Left ventricle myocardium inferior (tissue), 1 donor: Measurements from ENCODE around the gene ADCY5. TPM values are rescaled to one million over a fixed set of nuclear protein-coding genes. Genes with fewer than 3 reads are reported as not detected.

Experiments
- DNase-seq: peaks from one replicate; pipeline ENCODE4 v3.0.0-alpha.2; 2020
- H3K27ac ChIP-seq: fragments of 200-600 bp; replicated peaks from 2 replicates; pipeline ENCODE4 v1.8.0; 2021
- H3K27me3 ChIP-seq: fragments of 200-600 bp; 2 replicates; pipeline ENCODE4 v1.8.0; 2021; ENCODE audit warnings: low read depth
- H3K36me3 ChIP-seq: fragments of 200-600 bp; 2 replicates; pipeline ENCODE4 v1.8.0; 2021
- H3K4me1 ChIP-seq: fragments of 200-600 bp; 2 replicates; pipeline ENCODE4 v1.8.0; 2021
- H3K4me3 ChIP-seq: fragments of 200-600 bp; 2 replicates; pipeline ENCODE4 v1.8.0; 2021; ENCODE audit warnings: mild to moderate bottlenecking, moderate library complexity
- H3K9me3 ChIP-seq: fragments of 200-600 bp; replicated peaks from 2 replicates; pipeline ENCODE4 v1.8.0; 2021
- intact Hi-C: fragments of 100-400 bp; cut with micrococcal nuclease; formaldehyde crosslinking; loops from one replicate; pipeline ENCODE4 v1.11.0; 2022
- total RNA-seq: library from RNA; stranded (reverse); fragmentation: NEBNext Ultra II Directional; extraction: Animal tissue kit (Norgen Biotek cat#: 25700); gene quantifications from one replicate; pipeline ENCODE4 v1.2.1, GENCODE V29; 2021
- TF ChIP-seq, protein P1 (sequence below): fragments of 200-600 bp; IDR thresholded peaks from 2 replicates; pipeline ENCODE4 v1.8.0; 2021; ENCODE audit warnings: antibody characterized with exemption, mild to moderate bottlenecking, borderline replicate concordance
- donor health status: DM: no; HTN: yes; CAD: no; lungs with severe emphysema.

ADCY5 gene
- total RNA-seq, 1 donor from 2014 or later, result 249 TPM

DNA sequence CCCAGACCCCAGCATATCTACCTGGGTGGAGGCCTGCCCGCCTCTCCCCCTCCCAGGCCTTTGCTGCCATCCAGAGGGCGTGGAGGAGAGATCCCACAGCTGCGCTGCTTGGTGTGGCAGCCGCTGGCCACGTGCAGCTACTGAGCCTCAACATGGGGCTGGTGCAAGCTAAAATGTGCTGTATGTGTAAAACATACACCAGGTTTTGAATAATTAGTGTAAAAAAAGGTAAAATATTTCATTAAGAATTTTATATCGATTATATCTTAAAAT is 151.3 kb downstream of the ADCY5 start:
- Histone ChIP-seq H3K27me3 (no peaks in the 10 kb centered on the region), H3K27ac (peak overlapping the region; percentile 38), H3K9me3 (no peaks in the 10 kb centered on the region), H3K36me3 (peaks cover 70% of the 10 kb centered on the region), H3K4me1 (peaks cover 21% of the 10 kb centered on the region), H3K4me3 (no peak overlapping the region)
- intact Hi-C loops, result no loop called here
- DNase-seq, result no peak
- TF ChIP-seq, protein P1, sequence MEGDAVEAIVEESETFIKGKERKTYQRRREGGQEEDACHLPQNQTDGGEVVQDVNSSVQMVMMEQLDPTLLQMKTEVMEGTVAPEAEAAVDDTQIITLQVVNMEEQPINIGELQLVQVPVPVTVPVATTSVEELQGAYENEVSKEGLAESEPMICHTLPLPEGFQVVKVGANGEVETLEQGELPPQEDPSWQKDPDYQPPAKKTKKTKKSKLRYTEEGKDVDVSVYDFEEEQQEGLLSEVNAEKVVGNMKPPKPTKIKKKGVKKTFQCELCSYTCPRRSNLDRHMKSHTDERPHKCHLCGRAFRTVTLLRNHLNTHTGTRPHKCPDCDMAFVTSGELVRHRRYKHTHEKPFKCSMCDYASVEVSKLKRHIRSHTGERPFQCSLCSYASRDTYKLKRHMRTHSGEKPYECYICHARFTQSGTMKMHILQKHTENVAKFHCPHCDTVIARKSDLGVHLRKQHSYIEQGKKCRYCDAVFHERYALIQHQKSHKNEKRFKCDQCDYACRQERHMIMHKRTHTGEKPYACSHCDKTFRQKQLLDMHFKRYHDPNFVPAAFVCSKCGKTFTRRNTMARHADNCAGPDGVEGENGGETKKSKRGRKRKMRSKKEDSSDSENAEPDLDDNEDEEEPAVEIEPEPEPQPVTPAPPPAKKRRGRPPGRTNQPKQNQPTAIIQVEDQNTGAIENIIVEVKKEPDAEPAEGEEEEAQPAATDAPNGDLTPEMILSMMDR, result no peak

DNA sequence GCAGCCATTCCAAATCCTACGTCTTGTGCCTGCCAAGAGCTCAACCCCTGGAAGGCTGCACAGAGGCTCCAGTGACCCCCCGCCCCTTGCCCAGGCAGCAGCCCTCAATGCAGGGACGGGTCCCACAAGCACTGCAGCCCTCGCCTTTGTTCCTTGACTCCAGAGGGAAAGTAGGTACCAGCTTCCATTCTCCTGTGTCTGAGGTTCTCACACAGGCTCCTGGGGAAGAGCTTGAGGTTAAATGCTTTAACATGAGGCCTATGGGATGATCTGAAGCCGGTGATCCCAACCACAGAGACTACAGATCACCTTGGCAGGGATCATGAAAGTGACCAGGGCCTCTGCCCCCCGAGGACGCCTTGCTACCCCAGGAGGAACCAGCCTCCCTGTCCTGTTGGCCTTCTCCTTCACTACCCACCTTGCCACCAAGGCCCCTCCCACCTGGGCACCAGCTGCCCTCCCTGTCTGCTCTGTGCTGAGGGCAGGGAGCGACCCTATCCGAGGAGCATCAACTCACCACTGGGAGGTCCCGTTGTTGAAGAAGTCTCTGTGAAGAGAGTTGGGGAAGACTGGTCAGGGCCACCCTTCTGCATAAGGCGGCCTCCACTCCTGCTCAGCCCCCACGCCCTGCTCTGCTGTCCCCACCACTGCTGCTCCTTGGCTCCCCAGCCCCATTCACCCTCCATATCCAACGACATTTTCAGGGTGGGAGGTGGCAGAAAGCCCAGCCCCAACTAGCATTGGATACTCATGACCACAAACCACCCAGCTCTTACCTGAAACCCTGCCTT is 151.9 kb downstream of the ADCY5 start:
- intact Hi-C loops, result no loop called here

DNA sequence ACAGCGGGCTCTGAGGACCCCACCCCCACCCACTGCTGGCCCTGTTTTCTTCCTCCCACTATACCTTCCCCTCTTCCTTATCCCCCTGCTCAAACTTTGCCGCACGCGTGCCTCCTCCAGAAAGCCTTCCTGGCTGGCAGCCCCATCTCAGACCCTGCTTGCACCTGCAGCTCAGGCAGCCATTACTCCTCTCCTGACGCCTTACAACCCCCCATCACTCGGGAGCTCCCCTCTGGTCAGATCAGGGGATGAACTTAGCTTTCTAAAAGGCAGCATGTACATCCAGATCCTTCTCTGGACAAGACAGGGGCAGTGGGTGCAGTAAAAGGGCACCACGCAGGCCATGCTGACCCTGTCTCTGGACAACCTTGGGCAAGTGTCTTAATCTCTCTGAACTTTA is 152.6 kb downstream of the ADCY5 start:
- no peak for DNase-seq
- TF ChIP-seq, protein P1, result no peak
- Histone ChIP-seq H3K27me3 (no peaks in the 10 kb centered on the region), H3K4me3 (no peak overlapping the region), H3K4me1 (peaks cover 19% of the 10 kb centered on the region), H3K9me3 (no peaks in the 10 kb centered on the region), H3K36me3 (peaks cover 67% of the 10 kb centered on the region), H3K27ac (no peak overlapping the region)
- intact Hi-C loops, result no loop called here

More for the DNA sequence above, 151.9 kb downstream of the ADCY5 start:
- H3K27ac ChIP-seq, result peak overlapping the region; percentile 38
- peaks cover 66% of the 10 kb centered on the region for H3K36me3 ChIP-seq
- TF ChIP-seq, protein P1, result no peak
- H3K9me3 ChIP-seq, result no peaks in the 10 kb centered on the region
- H3K4me3 ChIP-seq, result no peak overlapping the region
- H3K4me1 ChIP-seq, result peaks cover 19% of the 10 kb centered on the region
- no peak for DNase-seq
- no peaks in the 10 kb centered on the region for H3K27me3 ChIP-seq

- peaks cover 67% of the 10 kb centered on the region for H3K36me3 ChIP-seq
These were observed 153.0 kb downstream of the ADCY5 start for GRCh38 chr3:123295901-123296250.

GRCh38 chr3:123295171-123295900 is 153.6 kb downstream of the ADCY5 start:
- intact Hi-C loops, result no loop called here
- no peak overlapping the region for H3K4me3 ChIP-seq
- H3K36me3 ChIP-seq, result peaks cover 67% of the 10 kb centered on the region
- H3K9me3 ChIP-seq, result no peaks in the 10 kb centered on the region
- no peak for DNase-seq
- H3K4me1 ChIP-seq, result peaks cover 28% of the 10 kb centered on the region
- H3K27me3 ChIP-seq, result no peaks in the 10 kb centered on the region
- no peak overlapping the region for H3K27ac ChIP-seq
- TF ChIP-seq, protein P1, result no peak

More at GRCh38 chr3:123295901-123296250, 153.0 kb downstream of the ADCY5 start:
- no peak overlapping the region for H3K27ac ChIP-seq
- DNase-seq, result no peak
- H3K4me1 ChIP-seq, result peaks cover 22% of the 10 kb centered on the region
- H3K4me3 ChIP-seq, result no peak overlapping the region
- no peaks in the 10 kb centered on the region for H3K27me3 ChIP-seq
- H3K9me3 ChIP-seq, result no peaks in the 10 kb centered on the region
- TF ChIP-seq, protein P1, result no peak
- intact Hi-C loops, result no loop called here
